Breast epithelium (tissue), 3 donors: ENCODE measurements around the gene ATP2C1.
"Not testable (repeated sequence)": the region's sequence is repeated elsewhere in the genome, so short reads cannot be mapped to it uniquely, and the experiment has no call there.

Experiments used
- POLR2A ChIP-seq: fragments of 450-650 bp; IDR thresholded peaks from one replicate; pipeline ENCODE4 v1.6.1; 2016; ENCODE audit warnings: antibody characterized with exemption, mild to moderate bottlenecking, moderate library complexity
- POLR2AphosphoS5 ChIP-seq, 3 donors: sonication (generic); formaldehyde crosslinking; IDR thresholded peaks; one replicate each; pipeline ENCODE4 v1.6.1; 2017; ENCODE audit warnings: antibody characterized with exemption in 3 of 3
- TF ChIP-seq, protein P1 (sequence below), 3 donors: fragments of 450-650 bp; IDR thresholded peaks; one replicate each; pipeline ENCODE4 v1.5.1; 2016 to 2017; ENCODE audit warnings: antibody characterized with exemption in 3 of 3, mild to moderate bottlenecking in 3 of 3, moderate library complexity in 3 of 3

DNA sequence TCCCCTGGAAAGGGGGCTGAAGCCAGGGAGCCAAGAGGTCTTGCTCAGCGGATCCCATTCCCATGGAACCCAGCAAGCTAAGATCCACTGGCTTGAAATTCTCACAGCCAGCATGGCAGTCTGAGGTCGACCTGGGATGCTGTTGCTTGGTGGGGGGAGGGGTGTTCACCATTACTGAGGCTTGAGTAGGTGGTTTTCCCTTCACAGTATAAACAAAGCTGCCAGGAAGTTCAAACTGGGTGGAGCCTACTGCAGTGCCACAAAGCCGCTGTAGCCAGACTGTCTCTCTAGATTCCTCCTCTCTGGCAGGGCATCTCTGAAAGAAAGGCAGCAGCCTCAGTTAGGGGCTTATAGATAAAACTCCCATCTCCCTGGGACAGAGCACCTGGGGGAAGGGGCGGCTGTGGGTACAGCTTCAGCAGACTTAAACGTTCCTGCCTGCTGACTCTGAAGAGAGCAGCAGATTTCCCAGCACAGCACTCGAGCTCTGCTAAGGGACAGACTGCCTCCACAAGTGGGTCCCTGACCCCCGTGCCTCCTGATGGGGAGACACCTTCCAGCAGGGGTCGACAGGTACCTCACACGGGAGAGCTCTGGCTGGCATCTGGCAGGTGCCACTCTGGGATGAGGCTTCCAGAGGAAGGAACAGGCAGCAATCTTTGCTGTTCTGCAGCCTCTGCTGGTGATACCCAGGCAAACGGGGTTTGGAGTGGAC is 148.5 kb downstream of the ATP2C1 start:
- TF ChIP-seq, protein P1, sequence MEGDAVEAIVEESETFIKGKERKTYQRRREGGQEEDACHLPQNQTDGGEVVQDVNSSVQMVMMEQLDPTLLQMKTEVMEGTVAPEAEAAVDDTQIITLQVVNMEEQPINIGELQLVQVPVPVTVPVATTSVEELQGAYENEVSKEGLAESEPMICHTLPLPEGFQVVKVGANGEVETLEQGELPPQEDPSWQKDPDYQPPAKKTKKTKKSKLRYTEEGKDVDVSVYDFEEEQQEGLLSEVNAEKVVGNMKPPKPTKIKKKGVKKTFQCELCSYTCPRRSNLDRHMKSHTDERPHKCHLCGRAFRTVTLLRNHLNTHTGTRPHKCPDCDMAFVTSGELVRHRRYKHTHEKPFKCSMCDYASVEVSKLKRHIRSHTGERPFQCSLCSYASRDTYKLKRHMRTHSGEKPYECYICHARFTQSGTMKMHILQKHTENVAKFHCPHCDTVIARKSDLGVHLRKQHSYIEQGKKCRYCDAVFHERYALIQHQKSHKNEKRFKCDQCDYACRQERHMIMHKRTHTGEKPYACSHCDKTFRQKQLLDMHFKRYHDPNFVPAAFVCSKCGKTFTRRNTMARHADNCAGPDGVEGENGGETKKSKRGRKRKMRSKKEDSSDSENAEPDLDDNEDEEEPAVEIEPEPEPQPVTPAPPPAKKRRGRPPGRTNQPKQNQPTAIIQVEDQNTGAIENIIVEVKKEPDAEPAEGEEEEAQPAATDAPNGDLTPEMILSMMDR (IDR thresholded peaks at IDR 0.05), result not testable (repeated sequence)
- not testable (repeated sequence) for TF ChIP-seq POLR2A; POLR2AphosphoS5 (IDR thresholded peaks at IDR 0.05)
